Central memory CD8-positive, alpha-beta T cell (primary cell): ENCODE results near the gene PRKN.

ENCODE experiments used
- ATAC-seq: fragments of 150-1000 bp; cut with Tn5 transposase; replicated peaks from 2 replicates; pipeline ENCODE4 v1.10.0; 2022; ENCODE audit warnings: mild to moderate bottlenecking, moderate FRiP score, moderate number of reproducible peaks; ENCODE audit not compliant: poor library complexity, severe bottlenecking; ENCODE audit errors: extremely low read depth
- DNase-seq, 2 donors: peaks; one replicate each; pipeline ENCODE4 v3.0.0; 2021; ENCODE audit warnings: low spot score in 2 of 2
- H3K27ac Mint-ChIP-seq: one replicate; pipeline ENCODE4 v1.8.0; 2022; ENCODE audit warnings: low read depth, mild to moderate bottlenecking, moderate library complexity, mixed read lengths
- H3K27me3 Mint-ChIP-seq: one replicate; pipeline ENCODE4 v1.8.0; 2022; ENCODE audit warnings: mixed read lengths
- H3K36me3 Mint-ChIP-seq: one replicate; pipeline ENCODE4 v1.8.0; 2022; ENCODE audit warnings: mild to moderate bottlenecking, moderate library complexity, mixed read lengths; ENCODE audit not compliant: insufficient read depth
- H3K4me1 Mint-ChIP-seq: one replicate; pipeline ENCODE4 v1.8.0; 2022; ENCODE audit warnings: mixed read lengths
- H3K4me3 Mint-ChIP-seq: one replicate; pipeline ENCODE4 v1.8.0; 2022; ENCODE audit warnings: mild to moderate bottlenecking, moderate library complexity, mixed read lengths
- H3K9me3 Mint-ChIP-seq: one replicate; pipeline ENCODE4 v1.8.0; 2022; ENCODE audit warnings: mixed read lengths

Gene PRKN

GRCh38 chr6:162708971-162709370 is 18.6 kb downstream of the PRKN start:
- Mint-ChIP-seq H3K27me3 (no peaks in the 10 kb centered on the region), H3K27ac (no peak overlapping the region), H3K4me3 (no peak overlapping the region), H3K36me3 (no peaks in the 10 kb centered on the region), H3K4me1 (peaks cover 5% of the 10 kb centered on the region), H3K9me3 (no peaks in the 10 kb centered on the region)
- no peak for ATAC-seq
- no peak for DNase-seq

GRCh38 chr6:162706232-162706631 is 21.3 kb downstream of the PRKN start:
- ATAC-seq, result no peak
- Mint-ChIP-seq H3K4me3 (no peak overlapping the region), H3K4me1 (peaks cover 5% of the 10 kb centered on the region), H3K27me3 (no peaks in the 10 kb centered on the region), H3K9me3 (no peaks in the 10 kb centered on the region), H3K36me3 (no peaks in the 10 kb centered on the region), H3K27ac (no peak overlapping the region)
- no peak for DNase-seq

DNA sequence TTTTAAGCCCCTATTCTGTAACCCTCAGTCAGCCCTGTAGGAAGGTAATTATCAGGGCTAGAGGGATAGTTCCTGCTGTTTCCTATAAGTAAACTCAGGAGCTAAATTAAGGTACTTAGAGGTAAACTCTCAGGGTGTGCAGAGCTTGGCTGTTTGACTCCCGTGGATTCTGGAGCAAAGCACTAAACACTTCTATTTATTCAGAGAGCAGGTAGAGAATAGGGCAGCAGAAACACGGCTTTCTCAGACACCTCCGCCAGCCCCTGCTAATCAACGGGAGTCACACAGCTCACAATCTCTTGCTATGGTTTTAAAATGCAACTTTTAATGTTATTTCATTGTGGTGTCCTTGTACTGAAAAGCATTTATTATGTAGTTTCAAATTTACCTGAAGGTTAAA is 21.8 kb downstream of the PRKN start:
- Mint-ChIP-seq H3K9me3 (no peaks in the 10 kb centered on the region), H3K27me3 (no peaks in the 10 kb centered on the region), H3K27ac (no peak overlapping the region), H3K4me1 (peaks cover 5% of the 10 kb centered on the region), H3K36me3 (no peaks in the 10 kb centered on the region), H3K4me3 (no peak overlapping the region)
- ATAC-seq (no peak), DNase-seq (no peak)

GRCh38 chr6:162704001-162704400 is 23.6 kb downstream of the PRKN start:
- H3K4me3 Mint-ChIP-seq, result no peak overlapping the region
- ATAC-seq, result no peak
- H3K36me3 Mint-ChIP-seq, result no peaks in the 10 kb centered on the region
- no peaks in the 10 kb centered on the region for H3K9me3 Mint-ChIP-seq
- H3K27me3 Mint-ChIP-seq, result no peaks in the 10 kb centered on the region
- no peak overlapping the region for H3K27ac Mint-ChIP-seq
- peaks cover 5% of the 10 kb centered on the region for H3K4me1 Mint-ChIP-seq
- DNase-seq, result no peak

DNA sequence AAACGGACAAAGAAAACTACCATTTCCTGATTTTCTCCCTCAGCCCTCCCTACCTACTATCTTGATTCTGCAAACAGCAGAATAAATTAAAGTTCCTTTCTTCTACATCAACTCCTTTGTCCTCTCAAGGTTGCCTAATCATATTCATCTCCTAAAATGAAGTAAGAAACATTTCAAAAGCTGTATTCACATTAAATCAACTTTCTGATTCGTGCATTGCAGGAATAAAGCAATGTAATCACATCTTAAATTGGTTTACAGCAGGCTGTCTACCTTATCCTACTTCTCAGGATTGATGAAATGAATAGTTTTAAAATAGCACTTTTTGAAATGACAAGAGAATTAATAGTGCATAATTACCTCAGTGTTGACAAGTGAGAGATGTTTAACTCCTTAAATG is 25.1 kb downstream of the PRKN start:
- DNase-seq (no peak), ATAC-seq (no peak)
- Mint-ChIP-seq H3K4me3 (no peak overlapping the region), H3K4me1 (peaks cover 5% of the 10 kb centered on the region), H3K36me3 (no peaks in the 10 kb centered on the region), H3K9me3 (no peaks in the 10 kb centered on the region), H3K27ac (no peak overlapping the region), H3K27me3 (no peaks in the 10 kb centered on the region)

- Mint-ChIP-seq H3K9me3 (no peaks in the 10 kb centered on the region), H3K4me3 (no peak overlapping the region), H3K4me1 (peaks cover 4% of the 10 kb centered on the region), H3K27ac (no peak overlapping the region), H3K36me3 (no peaks in the 10 kb centered on the region), H3K27me3 (no peaks in the 10 kb centered on the region)
- no peak for DNase-seq
- no peak for ATAC-seq
Measured at GRCh38 chr6:162701551-162701950, 26.0 kb downstream of the PRKN start.

GRCh38 chr6:162700966-162701365 is 26.6 kb downstream of the PRKN start:
- ATAC-seq (no peak), DNase-seq (no peak)
- Mint-ChIP-seq H3K4me3 (no peak overlapping the region), H3K27me3 (no peaks in the 10 kb centered on the region), H3K9me3 (no peaks in the 10 kb centered on the region), H3K27ac (no peak overlapping the region), H3K4me1 (no peaks in the 10 kb centered on the region), H3K36me3 (no peaks in the 10 kb centered on the region)

- no peak for ATAC-seq
- no peak overlapping the region for H3K4me3 Mint-ChIP-seq
- no peaks in the 10 kb centered on the region for H3K36me3 Mint-ChIP-seq
- no peaks in the 10 kb centered on the region for H3K4me1 Mint-ChIP-seq
- DNase-seq, result no peak
- H3K27ac Mint-ChIP-seq, result no peak overlapping the region
- no peaks in the 10 kb centered on the region for H3K27me3 Mint-ChIP-seq
- no peaks in the 10 kb centered on the region for H3K9me3 Mint-ChIP-seq
Measured at GRCh38 chr6:162699961-162700360, 27.6 kb downstream of the PRKN start.

GRCh38 chr6:162698440-162698839 is 29.1 kb downstream of the PRKN start:
- no peaks in the 10 kb centered on the region for H3K36me3 Mint-ChIP-seq
- ATAC-seq (no peak), DNase-seq (no peak)
- no peaks in the 10 kb centered on the region for H3K9me3 Mint-ChIP-seq
- H3K27ac Mint-ChIP-seq, result no peak overlapping the region
- no peaks in the 10 kb centered on the region for H3K27me3 Mint-ChIP-seq
- H3K4me3 Mint-ChIP-seq, result no peak overlapping the region
- H3K4me1 Mint-ChIP-seq, result no peaks in the 10 kb centered on the region

GRCh38 chr6:162697872-162698403 is 29.6 kb downstream of the PRKN start:
- ATAC-seq (no peak), DNase-seq (no peak)
- no peaks in the 10 kb centered on the region for H3K27me3 Mint-ChIP-seq
- H3K27ac Mint-ChIP-seq, result no peak overlapping the region
- no peaks in the 10 kb centered on the region for H3K9me3 Mint-ChIP-seq
- H3K4me3 Mint-ChIP-seq, result no peak overlapping the region
- H3K36me3 Mint-ChIP-seq, result no peaks in the 10 kb centered on the region
- H3K4me1 Mint-ChIP-seq, result no peaks in the 10 kb centered on the region

DNA sequence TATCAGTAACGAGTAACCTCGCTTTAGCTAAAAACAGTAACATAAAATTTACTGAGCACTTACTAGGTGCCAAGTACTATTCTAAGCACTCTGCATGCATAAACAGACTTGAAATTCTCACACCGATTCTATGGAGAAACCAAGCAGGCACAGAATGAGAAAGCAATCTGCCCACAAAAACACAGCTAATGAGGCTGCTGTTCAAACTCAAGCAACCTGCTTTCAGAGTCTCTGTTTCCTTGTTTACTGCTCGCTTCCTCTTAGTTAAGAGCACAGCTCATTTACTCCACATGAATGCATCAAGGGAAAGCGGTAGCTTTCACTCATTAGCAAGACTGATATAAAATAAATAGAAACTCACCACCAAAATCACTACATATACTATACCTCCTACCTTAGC is 37.4 kb downstream of the PRKN start:
- no peak for ATAC-seq
- no peaks in the 10 kb centered on the region for H3K27me3 Mint-ChIP-seq
- H3K36me3 Mint-ChIP-seq, result no peaks in the 10 kb centered on the region
- H3K27ac Mint-ChIP-seq, result no peak overlapping the region
- H3K9me3 Mint-ChIP-seq, result no peaks in the 10 kb centered on the region
- DNase-seq, result no peak
- no peak overlapping the region for H3K4me3 Mint-ChIP-seq
- no peaks in the 10 kb centered on the region for H3K4me1 Mint-ChIP-seq

- ATAC-seq (no peak), DNase-seq (no peak)
- Mint-ChIP-seq H3K9me3 (no peaks in the 10 kb centered on the region), H3K4me1 (no peaks in the 10 kb centered on the region), H3K4me3 (no peak overlapping the region), H3K36me3 (no peaks in the 10 kb centered on the region), H3K27ac (no peak overlapping the region), H3K27me3 (no peaks in the 10 kb centered on the region)
Measured at GRCh38 chr6:162688751-162689345, 38.7 kb downstream of the PRKN start.

DNA sequence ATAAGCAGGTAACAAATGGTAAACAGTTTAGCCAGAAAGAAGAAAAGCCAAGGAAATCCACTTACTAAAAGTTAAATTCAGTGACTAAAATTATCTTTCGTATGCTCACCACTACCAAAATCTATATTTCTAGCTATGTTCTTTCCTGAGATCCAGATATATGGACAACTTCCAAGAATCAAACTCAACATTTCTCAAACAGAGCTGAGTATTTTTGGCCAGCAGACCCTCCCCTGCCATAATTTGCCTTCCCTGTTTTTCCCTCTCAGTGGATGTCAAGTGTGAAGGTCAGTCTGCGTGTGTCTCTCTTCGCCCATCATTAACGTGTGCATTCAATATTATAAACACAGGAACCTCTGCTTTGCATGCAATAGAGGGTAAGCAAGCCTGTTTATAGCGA is 42.0 kb downstream of the PRKN start:
- Mint-ChIP-seq H3K4me3 (no peak overlapping the region), H3K27ac (no peak overlapping the region), H3K36me3 (peaks cover 2% of the 10 kb centered on the region), H3K4me1 (no peaks in the 10 kb centered on the region), H3K27me3 (no peaks in the 10 kb centered on the region), H3K9me3 (no peaks in the 10 kb centered on the region)
- DNase-seq, result no peak
- ATAC-seq, result no peak
